Measurements from ENCODE around the gene MAST4.
"Not testable (repeated sequence)": the region's sequence is repeated elsewhere in the genome, so short reads cannot be mapped to it uniquely, and the experiment has no call there.

MAST4 gene

GRCh38 chr5:66652818-66653217 is 56.6 kb downstream of the MAST4 start:
- no peak for DNase-seq

GRCh38 chr5:66653325-66653724 is 57.1 kb downstream of the MAST4 start:
- DNase-seq: no peak

DNA sequence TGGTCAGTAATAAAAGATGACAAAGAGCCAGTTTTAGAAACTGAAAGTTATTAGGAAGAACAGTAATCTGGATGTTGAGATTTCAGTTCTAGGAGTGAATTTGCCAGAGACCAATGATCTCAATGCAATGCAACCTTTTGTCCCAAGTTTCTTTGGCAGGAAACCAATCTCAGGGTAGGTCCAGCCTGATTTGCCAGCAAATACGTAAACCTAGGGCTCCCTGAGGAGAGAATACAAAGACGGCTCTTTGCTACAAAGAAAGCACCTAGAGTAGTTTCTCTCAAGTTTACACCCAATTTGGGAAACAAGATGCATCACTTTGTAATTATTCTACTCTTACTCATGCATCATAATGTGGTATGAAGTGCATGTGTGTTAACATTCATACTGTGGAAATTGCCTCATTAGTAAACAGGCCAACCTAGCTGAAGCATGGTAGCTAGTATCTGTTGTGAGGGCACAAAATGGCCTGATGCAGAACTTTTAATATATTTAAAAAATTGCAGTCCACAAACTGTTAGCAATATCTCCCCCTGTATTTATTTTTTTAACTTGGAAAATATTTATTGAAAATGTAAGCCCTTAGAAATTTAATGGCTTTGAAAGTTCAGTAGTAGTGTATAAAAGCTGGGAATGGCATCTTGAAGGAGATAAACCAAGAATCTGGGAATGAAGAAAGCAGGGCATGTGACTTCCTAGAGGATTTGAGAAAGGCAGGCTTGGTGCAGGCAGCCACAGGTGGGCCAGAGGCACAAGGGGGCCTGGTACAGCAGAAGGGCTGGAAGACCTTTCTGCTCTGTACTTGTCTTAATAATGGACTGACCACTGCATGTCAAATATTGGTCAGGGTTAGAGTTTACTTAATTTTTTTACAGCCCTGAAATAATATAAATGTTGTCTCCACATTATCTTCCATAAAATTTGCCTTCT is 59.5 kb downstream of the MAST4 start:
- DNase-seq: no peak

DNA sequence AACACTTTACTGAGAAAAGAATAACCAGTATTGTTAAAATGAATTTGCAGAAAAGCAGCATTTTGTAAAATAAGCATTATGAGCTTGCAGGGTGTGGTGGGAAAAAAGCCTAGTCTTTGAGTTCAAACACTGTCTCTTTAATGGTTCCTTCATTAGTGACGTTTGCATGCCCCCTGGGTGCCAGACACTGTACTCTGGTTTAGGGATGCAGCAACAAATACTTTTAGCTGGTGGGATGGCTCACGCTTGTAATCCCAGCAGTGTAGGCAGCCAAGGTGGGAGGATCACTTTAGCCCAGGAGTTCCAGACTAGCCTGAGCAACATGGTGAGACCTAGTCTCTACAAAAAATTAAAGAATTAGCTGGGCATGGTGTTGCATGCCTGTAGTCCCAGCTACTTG is 62.3 kb downstream of the MAST4 start:
- DNase-seq: no peak

- DNase-seq: no peak
Observed at GRCh38 chr5:66659780-66660179, 63.6 kb downstream of the MAST4 start.

DNA sequence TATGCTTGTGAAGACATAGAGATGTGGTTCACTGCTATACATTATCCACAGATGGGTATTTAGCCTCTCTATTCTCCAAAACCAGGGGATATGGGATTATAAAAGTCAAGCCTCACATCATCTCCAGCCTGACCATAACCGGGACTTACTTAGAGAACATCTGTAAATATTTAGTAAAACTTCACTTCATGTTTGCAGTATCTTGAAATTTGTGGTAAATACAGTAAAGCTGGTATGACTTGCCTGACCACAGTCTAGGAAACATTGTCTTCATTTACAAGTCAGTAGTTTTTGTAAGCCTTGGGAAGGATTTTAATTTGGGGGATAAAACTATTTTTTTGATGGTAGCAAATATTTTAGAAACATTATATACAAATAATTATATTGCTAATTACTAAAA is 64.2 kb downstream of the MAST4 start:
- DNase-seq: no peak

- DNase-seq: no peak
Observed at GRCh38 chr5:66661149-66661548, 65.0 kb downstream of the MAST4 start.

DNA sequence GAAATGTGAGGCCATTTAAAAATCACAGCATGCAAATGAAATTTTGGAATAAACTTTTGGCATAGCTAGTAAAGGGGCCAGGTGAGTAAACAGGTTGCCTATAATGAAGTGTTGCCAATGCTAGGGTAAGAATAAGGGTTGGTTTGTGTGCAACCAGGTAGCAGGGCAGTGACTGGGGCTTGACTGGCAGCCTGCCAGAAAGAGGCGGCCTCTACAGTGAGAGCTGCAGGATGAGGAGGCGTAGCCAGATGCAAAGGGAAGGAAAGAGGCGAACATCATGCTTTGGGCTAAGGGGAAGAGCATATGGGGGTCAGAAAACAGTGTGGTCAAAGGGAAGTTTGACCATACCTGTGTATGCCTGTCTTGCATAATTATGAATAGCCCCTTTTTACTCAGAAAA is 70.6 kb downstream of the MAST4 start:
- DNase-seq: no peak

GRCh38 chr5:66669086-66669861 is 73.1 kb downstream of the MAST4 start:
- DNase-seq: no peak

GRCh38 chr5:66669862-66670195 is 73.6 kb downstream of the MAST4 start:
- no peak for DNase-seq

- no peak for DNase-seq
Observed at GRCh38 chr5:66671305-66671704, 75.1 kb downstream of the MAST4 start.

DNA sequence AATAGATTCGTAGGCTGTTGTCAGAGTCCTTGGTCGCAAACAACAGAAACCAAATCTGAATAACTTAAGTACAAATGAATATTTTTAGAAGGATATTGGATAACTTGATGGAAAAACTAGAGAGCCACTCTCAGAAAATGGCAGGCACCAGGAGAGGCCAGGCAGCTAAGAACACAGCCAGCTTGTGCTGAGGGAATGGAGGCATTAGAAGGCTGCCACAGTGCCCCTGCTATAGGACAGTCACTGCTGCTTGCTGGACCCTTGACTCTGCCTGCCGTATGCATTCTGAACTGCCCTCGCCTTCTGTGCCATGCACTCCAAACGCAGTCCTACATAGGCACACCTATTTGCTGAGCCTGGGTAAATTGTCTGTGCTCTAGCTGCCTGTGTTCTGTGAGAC is 78.6 kb downstream of the MAST4 start:
- no peak for DNase-seq

DNA sequence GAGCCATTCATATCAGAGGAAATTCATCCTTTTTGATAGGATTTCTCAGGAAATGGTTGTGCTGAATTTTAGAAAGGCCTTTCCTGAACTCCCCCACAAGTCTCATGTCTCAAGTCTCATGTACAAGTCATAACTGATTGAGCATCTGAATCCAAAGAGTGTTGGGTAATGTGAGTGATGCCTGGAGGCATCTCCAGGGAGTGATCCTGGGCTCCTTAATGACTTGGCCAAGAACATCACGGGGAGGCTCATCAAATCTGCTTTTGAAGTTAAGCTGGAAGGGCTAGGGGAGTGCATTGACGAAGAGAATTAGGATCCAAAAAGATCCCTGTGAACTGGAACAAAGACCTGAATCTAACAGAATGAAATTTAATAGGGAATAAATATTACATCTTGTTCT is 79.2 kb downstream of the MAST4 start:
- DNase-seq: no peak

GRCh38 chr5:66680221-66680620 is 84.0 kb downstream of the MAST4 start:
- DNase-seq: no peak

GRCh38 chr5:66680804-66681203 is 84.6 kb downstream of the MAST4 start:
- no peak for DNase-seq

DNA sequence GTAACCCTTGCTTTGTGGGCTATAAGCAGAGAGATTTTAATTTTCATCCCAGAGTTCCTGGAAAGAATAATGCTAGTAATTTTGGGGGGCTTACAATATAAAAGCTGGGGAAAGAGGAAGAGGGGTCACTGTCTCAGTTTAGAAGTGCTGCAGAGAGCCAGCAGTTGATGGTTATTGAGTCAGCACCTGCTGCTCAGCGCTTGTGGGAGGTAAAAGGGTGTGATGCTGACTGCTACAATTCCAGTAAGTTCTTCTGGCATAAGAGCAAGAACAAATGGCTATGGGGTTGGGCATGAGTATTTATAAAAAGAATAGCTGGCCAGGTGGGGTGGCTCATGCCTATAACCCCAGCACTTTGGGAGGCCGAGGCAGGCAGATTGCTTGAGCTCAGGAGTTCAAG is 88.5 kb downstream of the MAST4 start:
- no peak for DNase-seq

DNA sequence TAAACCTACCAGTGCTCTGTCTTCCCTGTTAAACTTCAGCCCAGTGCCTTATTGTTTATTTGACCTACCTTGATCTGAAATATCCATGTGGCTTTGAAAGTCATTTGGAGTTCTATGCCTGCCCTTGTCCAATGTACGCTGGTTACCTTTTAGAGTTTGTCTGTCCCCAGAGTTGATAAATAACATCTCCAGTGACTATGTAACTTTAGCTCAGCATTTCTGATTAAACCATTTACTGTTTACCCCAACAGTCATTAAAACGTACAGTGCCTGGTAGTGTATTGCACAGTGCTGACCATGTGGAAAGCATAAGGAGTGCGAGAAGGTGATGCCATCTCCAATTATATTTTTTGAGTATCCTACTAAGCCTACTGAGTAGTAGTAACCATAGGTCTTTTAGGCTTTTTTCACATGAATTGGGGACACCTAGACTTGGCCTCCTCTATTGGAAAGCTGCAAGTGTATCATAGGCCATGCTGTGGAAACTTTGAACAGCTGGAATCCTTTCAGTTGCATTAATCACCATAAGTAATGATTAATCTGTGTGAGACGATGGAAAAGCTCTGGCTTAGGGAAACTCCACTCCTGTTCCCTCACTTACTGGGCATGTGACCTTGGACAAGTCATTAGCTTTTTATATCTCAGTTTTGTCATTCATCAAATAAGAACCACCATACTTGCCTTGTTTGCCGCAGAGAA is 93.5 kb downstream of the MAST4 start:
- DNase-seq: no peak

- no peak for DNase-seq
Observed at GRCh38 chr5:66694036-66694435, 97.8 kb downstream of the MAST4 start.

DNA sequence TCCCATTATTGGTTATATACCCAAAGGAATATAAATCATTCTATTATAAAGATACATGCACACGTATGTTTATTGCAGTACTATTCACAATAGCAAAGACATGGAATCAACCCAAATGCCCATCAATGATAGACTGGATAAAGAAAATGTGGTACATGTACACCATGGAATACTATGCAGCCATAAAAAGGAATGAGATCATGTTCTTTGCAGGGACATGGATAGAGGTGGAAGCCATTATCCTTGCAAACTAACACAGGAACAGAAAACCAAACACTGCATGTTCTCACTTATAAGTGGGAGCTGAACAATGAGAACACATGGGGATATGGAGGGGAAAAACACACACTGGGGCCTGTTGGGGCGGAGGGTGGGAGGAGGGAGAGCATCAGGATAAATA is 99.6 kb downstream of the MAST4 start:
- not testable (repeated sequence) for DNase-seq

GRCh38 chr5:66697796-66698564 is 101.8 kb downstream of the MAST4 start:
- DNase-seq: no peak

DNA sequence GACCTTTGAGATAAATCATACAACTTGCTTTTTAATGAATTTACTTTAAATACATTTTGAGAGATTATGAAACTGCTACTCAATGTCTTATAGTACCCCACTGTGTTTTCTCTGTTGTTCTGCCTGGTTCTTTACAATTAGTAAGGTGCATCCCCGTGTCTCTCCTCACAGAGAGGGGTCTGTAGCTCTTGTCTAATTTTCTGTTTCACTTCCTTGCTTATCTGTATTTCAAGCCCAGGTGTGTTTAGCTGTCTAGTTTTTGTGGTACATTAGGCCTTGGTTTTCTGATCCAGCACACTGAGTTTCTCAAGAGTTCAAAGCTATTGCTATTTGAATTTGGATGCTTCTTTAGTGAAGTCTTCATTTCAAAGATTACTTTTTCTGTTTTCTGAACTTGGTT is 105.1 kb downstream of the MAST4 start:
- no peak for DNase-seq

DNA sequence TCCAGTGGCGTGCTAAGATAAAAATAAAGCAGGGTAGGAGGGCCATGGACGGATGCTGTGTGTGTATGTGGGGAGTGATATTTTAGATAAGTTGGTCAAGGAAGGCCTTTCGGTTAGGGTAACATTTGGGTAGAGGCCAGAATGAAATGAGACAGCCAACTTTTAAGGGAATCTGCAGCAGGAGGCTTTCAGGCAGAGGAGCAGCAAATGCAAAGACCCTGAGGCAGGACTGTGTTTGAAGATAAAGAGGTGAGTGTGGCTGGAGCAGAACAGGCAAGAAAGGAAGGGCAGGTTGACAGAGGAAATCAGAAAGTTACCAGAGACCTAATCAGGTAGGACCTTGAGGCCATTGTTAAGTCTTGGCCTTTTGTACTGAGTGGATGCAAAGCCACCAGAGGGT is 106.2 kb downstream of the MAST4 start:
- no peak for DNase-seq

Data from SIG-M5 (cell line).